Neural cell (in vitro differentiated cells): ENCODE results near the gene NXPH3. TPM values are rescaled to one million over a fixed set of nuclear protein-coding genes. Genes with fewer than 3 reads are reported as not detected.
A peak's percentile ranks its signal among the peaks of the same experiment; 100 is the strongest.

Experiments
- H2AFZ ChIP-seq: fragments of 200-600, 300-800 bp; sonication (generic), shearing (Covaris generic); 2 replicates; pipeline ENCODE4 v1.6.0; 2014; ENCODE audit warnings: low read depth, mild to moderate bottlenecking, antibody characterized with exemption, low read length, moderate library complexity
- H3F3A ChIP-seq: fragments of 200-600 bp; shearing (Covaris generic); 2 replicates; pipeline ENCODE4 v1.6.1; 2016; ENCODE audit warnings: mild to moderate bottlenecking, moderate library complexity, mixed read lengths, antibody characterized with exemption, low read length; ENCODE audit not compliant: insufficient read depth, poor library complexity, severe bottlenecking
- H3K27ac ChIP-seq: fragments of 200-600, 300-800 bp; sonication (generic), shearing (Covaris generic); 2 replicates; pipeline ENCODE4 v1.5.1; 2014; ENCODE audit warnings: mild to moderate bottlenecking, low read length, moderate library complexity
- H3K27me3 ChIP-seq: fragments of 300-800, 200-600 bp; sonication (generic), shearing (Covaris generic); 2 replicates; pipeline ENCODE4 v1.6.0; 2014; ENCODE audit warnings: mild to moderate bottlenecking, low read depth, low read length, moderate library complexity; ENCODE audit not compliant: insufficient read depth
- H3K36me3 ChIP-seq: fragments of 300-800, 200-600 bp; sonication (generic), shearing (Covaris generic); 2 replicates; pipeline ENCODE4 v1.5.1; 2014; ENCODE audit warnings: mild to moderate bottlenecking, antibody characterized with exemption, low read length, moderate library complexity; ENCODE audit not compliant: insufficient read depth
- H3K4me2 ChIP-seq: fragments of 300-800, 200-600 bp; sonication (generic), shearing (Covaris generic); 2 replicates; pipeline ENCODE4 v1.6.0; 2014; ENCODE audit warnings: mild to moderate bottlenecking, low read length
- H3K4me3 ChIP-seq: fragments of 300-800, 200-600 bp; sonication (generic), shearing (Covaris generic); 2 replicates; pipeline ENCODE4 v1.5.1; 2014; ENCODE audit warnings: mild to moderate bottlenecking, low read length, moderate library complexity
- H3K79me2 ChIP-seq: fragments of 200-600 bp; shearing (Covaris generic); replicated peaks from 2 replicates; pipeline ENCODE4 v1.6.0; 2014; ENCODE audit warnings: mild to moderate bottlenecking, low read length, moderate library complexity; ENCODE audit not compliant: insufficient read depth
- H3K9ac ChIP-seq: fragments of 300-800, 200-600 bp; sonication (generic), shearing (Covaris generic); 2 replicates; pipeline ENCODE4 v1.6.1; 2016; ENCODE audit warnings: mild to moderate bottlenecking, low read length, mixed read lengths
- H3K9me2 ChIP-seq: fragments of 200-600 bp; shearing (Covaris generic); 2 replicates; pipeline ENCODE4 v1.6.1; 2016; ENCODE audit warnings: mild to moderate bottlenecking, low read length, mixed read lengths; ENCODE audit not compliant: insufficient read depth
- H3K9me3 ChIP-seq: fragments of 200-600, 300-800 bp; sonication (generic), shearing (Covaris generic); 2 replicates; pipeline ENCODE4 v1.6.1; 2016; ENCODE audit warnings: mild to moderate bottlenecking, mixed run types, low read length, moderate library complexity, mixed read lengths
- H4K20me1 ChIP-seq: fragments of 200-600 bp; shearing (Covaris generic); 2 replicates; pipeline ENCODE4 v1.6.1; 2016; ENCODE audit warnings: mild to moderate bottlenecking, mixed run types; ENCODE audit not compliant: insufficient read depth
- EP300 ChIP-seq: fragments of 450-650 bp; conservative IDR thresholded peaks from 2 replicates; pipeline ENCODE4 v1.6.1; 2014; ENCODE audit warnings: antibody characterized with exemption, mild to moderate bottlenecking, moderate library complexity; ENCODE audit not compliant: poor library complexity, severe bottlenecking
- EZH2 ChIP-seq: fragments of 200-600, 300-800 bp; shearing (Covaris generic), sonication (generic); IDR thresholded peaks from 2 replicates; pipeline ENCODE4 v1.6.1; 2014; ENCODE audit warnings: antibody characterized with exemption, low read length, borderline replicate concordance, mild to moderate bottlenecking; ENCODE audit not compliant: insufficient read depth, poor library complexity, severe bottlenecking
- MXI1 ChIP-seq: fragments of 450-650 bp; conservative IDR thresholded peaks from 2 replicates; pipeline ENCODE4 v1.6.1; 2014; ENCODE audit warnings: antibody characterized with exemption, mild to moderate bottlenecking; ENCODE audit not compliant: poor library complexity, severe bottlenecking
- POLR2AphosphoS5 ChIP-seq: IDR thresholded peaks from 2 replicates; pipeline ENCODE4 v1.6.1; 2012
- RAD21 ChIP-seq: fragments of 450-650 bp; conservative IDR thresholded peaks from 2 replicates; pipeline ENCODE4 v1.6.1; 2014; ENCODE audit warnings: antibody characterized with exemption, mild to moderate bottlenecking, moderate library complexity
- SMC3 ChIP-seq: fragments of 450-650 bp; conservative IDR thresholded peaks from 2 replicates; pipeline ENCODE4 v1.6.1; 2014; ENCODE audit warnings: antibody characterized with exemption, mild to moderate bottlenecking, moderate library complexity; ENCODE audit not compliant: poor library complexity
- TAF1 ChIP-seq: IDR thresholded peaks from 2 replicates; pipeline ENCODE4 v1.6.1; 2012; ENCODE audit warnings: low read depth
- polyA plus RNA-seq: library from polyadenylated mRNA; depleted of rRNA; stranded (reverse); fragments of >200 nt; gene quantifications from 2 replicates; pipeline ENCODE4 v1.2.3, GENCODE V29; 2014
- TF ChIP-seq, protein P1 (sequence below): fragments of 450-650 bp; IDR thresholded peaks from 2 replicates; pipeline ENCODE4 v1.5.1; 2014; ENCODE audit warnings: antibody characterized with exemption, mild to moderate bottlenecking, moderate library complexity; ENCODE audit not compliant: poor library complexity, severe bottlenecking
- TF ChIP-seq, protein P2 (sequence below): IDR thresholded peaks from 2 replicates; pipeline ENCODE4 v1.6.1; 2012; ENCODE audit warnings: borderline replicate concordance

NXPH3 gene
- polyA plus RNA-seq, 1 donor from 2014 or later: 2.4 TPM

DNA sequence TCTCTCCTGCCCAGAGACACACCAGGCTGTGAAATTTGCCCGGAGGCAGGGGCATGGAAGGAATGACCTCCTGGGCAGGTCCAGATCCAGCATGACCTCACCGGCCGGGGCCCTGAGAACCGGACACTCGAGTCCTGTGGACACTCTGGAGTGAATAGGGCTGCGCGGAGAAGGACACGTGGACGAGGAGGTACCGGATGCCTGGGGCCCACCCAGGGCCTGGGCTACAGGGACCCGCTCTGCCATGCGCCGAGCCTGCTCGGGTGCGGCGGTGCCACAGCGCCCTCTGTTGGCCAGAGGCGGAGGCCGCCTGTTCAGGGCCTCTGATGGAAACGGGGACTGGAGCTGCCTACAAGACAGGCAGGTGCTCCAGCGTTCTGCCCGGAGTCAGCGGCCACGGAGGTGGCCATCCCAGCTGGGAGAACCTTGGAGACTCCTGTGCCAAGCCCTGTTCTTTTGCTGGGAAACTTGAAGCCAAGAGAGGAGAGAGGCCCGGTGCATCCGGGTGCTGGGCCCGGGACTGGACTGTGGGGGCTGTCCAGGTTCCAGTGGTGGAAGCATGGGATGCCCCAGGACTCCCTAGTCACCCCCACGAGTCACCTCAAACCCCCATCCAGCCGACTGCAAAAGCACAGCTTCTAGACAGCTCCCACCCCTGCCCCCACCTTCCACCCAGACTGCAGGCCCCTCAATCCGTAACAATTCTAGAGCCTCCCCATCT is 19.3 kb upstream of the NXPH3 start:
- H3K9me3 ChIP-seq: no peaks in the 10 kb centered on the region
- no peak overlapping the region for H3K4me2 ChIP-seq
- TF ChIP-seq, protein P1, sequence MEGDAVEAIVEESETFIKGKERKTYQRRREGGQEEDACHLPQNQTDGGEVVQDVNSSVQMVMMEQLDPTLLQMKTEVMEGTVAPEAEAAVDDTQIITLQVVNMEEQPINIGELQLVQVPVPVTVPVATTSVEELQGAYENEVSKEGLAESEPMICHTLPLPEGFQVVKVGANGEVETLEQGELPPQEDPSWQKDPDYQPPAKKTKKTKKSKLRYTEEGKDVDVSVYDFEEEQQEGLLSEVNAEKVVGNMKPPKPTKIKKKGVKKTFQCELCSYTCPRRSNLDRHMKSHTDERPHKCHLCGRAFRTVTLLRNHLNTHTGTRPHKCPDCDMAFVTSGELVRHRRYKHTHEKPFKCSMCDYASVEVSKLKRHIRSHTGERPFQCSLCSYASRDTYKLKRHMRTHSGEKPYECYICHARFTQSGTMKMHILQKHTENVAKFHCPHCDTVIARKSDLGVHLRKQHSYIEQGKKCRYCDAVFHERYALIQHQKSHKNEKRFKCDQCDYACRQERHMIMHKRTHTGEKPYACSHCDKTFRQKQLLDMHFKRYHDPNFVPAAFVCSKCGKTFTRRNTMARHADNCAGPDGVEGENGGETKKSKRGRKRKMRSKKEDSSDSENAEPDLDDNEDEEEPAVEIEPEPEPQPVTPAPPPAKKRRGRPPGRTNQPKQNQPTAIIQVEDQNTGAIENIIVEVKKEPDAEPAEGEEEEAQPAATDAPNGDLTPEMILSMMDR: peak; percentile 97
- TF ChIP-seq, protein P2, sequence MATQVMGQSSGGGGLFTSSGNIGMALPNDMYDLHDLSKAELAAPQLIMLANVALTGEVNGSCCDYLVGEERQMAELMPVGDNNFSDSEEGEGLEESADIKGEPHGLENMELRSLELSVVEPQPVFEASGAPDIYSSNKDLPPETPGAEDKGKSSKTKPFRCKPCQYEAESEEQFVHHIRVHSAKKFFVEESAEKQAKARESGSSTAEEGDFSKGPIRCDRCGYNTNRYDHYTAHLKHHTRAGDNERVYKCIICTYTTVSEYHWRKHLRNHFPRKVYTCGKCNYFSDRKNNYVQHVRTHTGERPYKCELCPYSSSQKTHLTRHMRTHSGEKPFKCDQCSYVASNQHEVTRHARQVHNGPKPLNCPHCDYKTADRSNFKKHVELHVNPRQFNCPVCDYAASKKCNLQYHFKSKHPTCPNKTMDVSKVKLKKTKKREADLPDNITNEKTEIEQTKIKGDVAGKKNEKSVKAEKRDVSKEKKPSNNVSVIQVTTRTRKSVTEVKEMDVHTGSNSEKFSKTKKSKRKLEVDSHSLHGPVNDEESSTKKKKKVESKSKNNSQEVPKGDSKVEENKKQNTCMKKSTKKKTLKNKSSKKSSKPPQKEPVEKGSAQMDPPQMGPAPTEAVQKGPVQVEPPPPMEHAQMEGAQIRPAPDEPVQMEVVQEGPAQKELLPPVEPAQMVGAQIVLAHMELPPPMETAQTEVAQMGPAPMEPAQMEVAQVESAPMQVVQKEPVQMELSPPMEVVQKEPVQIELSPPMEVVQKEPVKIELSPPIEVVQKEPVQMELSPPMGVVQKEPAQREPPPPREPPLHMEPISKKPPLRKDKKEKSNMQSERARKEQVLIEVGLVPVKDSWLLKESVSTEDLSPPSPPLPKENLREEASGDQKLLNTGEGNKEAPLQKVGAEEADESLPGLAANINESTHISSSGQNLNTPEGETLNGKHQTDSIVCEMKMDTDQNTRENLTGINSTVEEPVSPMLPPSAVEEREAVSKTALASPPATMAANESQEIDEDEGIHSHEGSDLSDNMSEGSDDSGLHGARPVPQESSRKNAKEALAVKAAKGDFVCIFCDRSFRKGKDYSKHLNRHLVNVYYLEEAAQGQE: no peak
- TF ChIP-seq SMC3 (peak; percentile 90), RAD21 (peak; percentile 95), MXI1 (peak; percentile 70), EP300 (no peak)
- no peak overlapping the region for H2AFZ ChIP-seq
- no peaks in the 10 kb centered on the region for H3K36me3 ChIP-seq
- H3K79me2 ChIP-seq: no peaks in the 10 kb centered on the region
- no peaks in the 10 kb centered on the region for H3K27me3 ChIP-seq
- no peaks in the 10 kb centered on the region for H3F3A ChIP-seq
- no peak overlapping the region for H3K27ac ChIP-seq
- no peak overlapping the region for H3K4me3 ChIP-seq
- H3K9ac ChIP-seq: no peak overlapping the region
- H4K20me1 ChIP-seq: no peaks in the 10 kb centered on the region
- no peaks in the 10 kb centered on the region for H3K9me2 ChIP-seq

DNA sequence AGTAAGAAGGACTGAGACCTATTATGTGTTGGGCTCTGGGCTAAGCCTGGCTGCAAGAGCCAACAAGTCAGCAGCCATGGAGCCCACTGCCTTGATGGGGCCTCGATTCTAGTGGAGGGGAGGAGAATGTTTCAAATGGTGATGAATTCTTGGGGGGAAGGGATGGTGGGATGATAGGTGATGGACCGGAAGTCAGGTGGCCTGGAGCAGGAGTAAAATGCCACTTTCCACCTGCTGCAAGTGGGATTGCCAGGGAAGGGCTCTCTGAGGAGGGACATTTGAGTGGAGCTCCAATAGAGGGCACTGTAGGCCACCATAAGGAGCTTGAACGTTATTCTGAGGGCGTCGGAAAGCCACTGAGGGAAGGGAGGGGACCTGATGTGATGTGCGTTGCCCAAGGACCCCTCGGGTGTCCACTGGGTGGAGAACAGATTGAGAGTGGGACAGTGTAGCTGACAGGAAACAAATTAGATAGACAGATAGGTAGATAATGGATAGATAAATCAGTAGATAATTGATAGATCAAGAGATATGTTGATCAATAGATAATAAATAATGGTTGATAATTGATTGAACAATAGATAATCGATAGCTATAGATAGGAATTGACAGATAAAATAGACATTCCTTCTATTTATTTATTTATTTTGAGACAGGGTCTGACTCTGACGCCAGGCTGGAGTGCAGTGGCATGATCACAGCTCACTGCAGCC is 18.2 kb upstream of the NXPH3 start:
- no peaks in the 10 kb centered on the region for H3K9me2 ChIP-seq
- no peaks in the 10 kb centered on the region for H3K36me3 ChIP-seq
- no peaks in the 10 kb centered on the region for H3K27me3 ChIP-seq
- H3K9ac ChIP-seq: no peak overlapping the region
- H3K79me2 ChIP-seq: no peaks in the 10 kb centered on the region
- H3K27ac ChIP-seq: no peak overlapping the region
- TF ChIP-seq SMC3: peak; percentile 62
- peak; percentile 69 for TF ChIP-seq RAD21
- TF ChIP-seq MXI1: no peak
- no peak for TF ChIP-seq TAF1
- TF ChIP-seq, protein P2: no peak
- TF ChIP-seq EZH2: no peak
- TF ChIP-seq, protein P1: peak; percentile 75
- TF ChIP-seq POLR2AphosphoS5: no peak
- TF ChIP-seq EP300: no peak
- H3K4me3 ChIP-seq: no peak overlapping the region
- H4K20me1 ChIP-seq: no peaks in the 10 kb centered on the region
- H3K4me2 ChIP-seq: no peak overlapping the region
- H3F3A ChIP-seq: no peaks in the 10 kb centered on the region
- H2AFZ ChIP-seq: no peak overlapping the region
- H3K9me3 ChIP-seq: no peaks in the 10 kb centered on the region
